GM18505 (cell line): ENCODE data around the gene FXYD5.

Experiments used
- ATAC-seq: cut with Tn5 transposase; IDR thresholded peaks from one replicate; pipeline ENCODE4 v1.9.1; 2021; ENCODE audit not compliant: unreplicated experiment
- POLR2A ChIP-seq: IDR thresholded peaks from 4 replicates; pipeline ENCODE4 v1.6.1; 2011; ENCODE audit warnings: borderline replicate concordance; ENCODE audit not compliant: insufficient read depth, insufficient read length; ENCODE audit errors: extremely low read depth

The FXYD5 gene, protein sequence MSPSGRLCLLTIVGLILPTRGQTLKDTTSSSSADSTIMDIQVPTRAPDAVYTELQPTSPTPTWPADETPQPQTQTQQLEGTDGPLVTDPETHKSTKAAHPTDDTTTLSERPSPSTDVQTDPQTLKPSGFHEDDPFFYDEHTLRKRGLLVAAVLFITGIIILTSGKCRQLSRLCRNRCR

GRCh38 chr19:35154525-35155406 lies at the start of gene FXYD5:
Gene FXYD5, plus strand, starts transcription at chr19:35154735. Its CDS starts 816 bp downstream, at chr19:35155551.
- no peak for ATAC-seq
- no peak for TF ChIP-seq POLR2A

- ATAC-seq: no peak
Measured at GRCh38 chr19:35105047-35105410, 49.5 kb upstream of the FXYD5 start.

GRCh38 chr19:35105411-35106290 lies 48.9 kb upstream of the FXYD5 start:
- no peak for TF ChIP-seq POLR2A
- no peak for ATAC-seq

More at GRCh38 chr19:35105047-35105410, 49.5 kb upstream of the FXYD5 start:
- TF ChIP-seq POLR2A: no peak

DNA sequence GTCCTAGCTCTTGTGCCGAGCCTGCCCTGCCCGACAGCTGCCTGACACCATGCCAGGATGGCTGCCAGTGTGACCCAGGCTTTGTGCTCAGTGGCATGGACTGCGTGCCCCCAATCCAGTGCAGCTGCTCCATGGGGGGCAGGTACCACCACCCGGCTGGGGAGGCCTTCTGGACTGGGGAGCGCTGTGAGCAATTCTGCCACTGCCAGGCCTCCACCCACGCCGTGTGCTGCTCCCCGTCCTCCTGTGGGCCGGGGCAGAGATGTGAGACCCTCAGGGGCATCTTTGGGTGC lies 48.3 kb upstream of the FXYD5 start:
- ATAC-seq: no peak
- TF ChIP-seq POLR2A: no peak

DNA sequence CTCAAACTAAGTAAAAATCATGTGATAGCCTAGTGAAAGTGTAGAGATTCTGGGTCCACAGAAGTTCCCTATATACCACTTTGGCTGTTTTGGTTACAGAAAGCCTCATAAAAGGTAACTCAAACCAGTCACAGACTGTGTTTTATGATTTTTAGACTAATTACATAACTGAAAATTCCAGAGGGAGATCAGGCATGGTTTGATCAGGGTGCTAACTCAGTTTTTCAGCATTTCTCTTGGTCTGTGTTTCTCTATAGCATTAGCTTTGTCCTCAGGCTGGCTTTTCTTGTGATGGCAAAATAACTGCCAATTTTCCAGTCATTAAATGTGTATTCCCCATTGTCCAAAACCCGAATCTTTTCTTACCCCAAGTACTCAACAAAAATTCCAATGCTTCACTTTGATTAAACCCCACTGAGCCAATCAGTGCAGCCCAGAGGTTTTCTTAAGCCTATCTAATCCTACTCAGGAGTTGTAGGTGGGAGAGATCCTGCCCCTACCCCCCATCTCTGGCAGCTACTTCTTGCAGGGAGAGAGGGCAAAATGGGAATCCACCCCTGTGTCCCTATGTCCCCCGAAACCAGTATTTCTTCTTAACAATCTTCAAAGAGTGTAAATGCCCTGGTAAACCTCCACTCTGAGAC lies 47.5 kb upstream of the FXYD5 start:
- no peak for ATAC-seq
- TF ChIP-seq POLR2A: no peak

DNA sequence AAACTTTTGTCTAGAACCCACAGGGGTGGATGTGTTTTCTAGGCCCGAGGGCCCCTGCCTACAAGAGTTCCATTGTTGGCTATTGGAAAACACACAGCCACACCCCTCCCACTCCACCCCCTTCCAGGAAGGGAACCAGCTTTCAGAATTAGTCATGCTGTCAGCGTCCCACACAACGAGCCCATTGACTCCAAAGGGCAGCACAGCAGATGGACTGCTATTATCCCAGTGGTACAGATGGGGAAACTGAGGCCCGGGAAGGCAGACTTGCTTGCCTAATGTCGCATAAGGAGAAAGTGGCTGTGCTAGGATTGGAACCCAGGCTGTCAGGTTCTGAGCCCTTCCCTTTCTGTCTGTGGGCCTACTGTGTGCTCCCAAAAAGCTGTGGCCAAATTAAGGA lies 47.0 kb upstream of the FXYD5 start:
- no peak for ATAC-seq
- no peak for TF ChIP-seq POLR2A

- no peak for TF ChIP-seq POLR2A
- ATAC-seq: no peak
Measured at GRCh38 chr19:35108730-35109129, 45.8 kb upstream of the FXYD5 start.

- TF ChIP-seq POLR2A: no peak
- ATAC-seq: no peak
Measured at GRCh38 chr19:35109395-35110112, 45.0 kb upstream of the FXYD5 start.

DNA sequence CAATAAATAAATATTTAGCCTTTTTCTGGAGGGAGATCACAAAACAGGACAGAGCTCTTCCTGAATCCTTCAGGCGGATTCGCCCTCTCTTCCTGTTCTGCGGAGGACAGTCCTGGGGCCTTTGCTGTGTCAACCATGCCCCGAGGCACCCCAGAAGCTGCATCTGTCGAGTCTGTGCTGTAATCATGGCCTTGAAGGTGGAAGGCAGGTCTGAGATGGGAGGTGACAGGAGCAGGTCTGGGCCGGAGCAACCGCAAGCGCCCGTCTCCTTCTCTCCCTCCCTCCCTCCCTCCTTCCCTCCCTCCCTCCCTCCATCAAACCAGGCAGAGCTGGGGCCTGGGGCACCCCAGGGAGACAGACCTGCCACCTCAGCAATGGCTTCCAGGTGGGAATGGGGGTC lies 43.6 kb upstream of the FXYD5 start:
- no peak for TF ChIP-seq POLR2A
- ATAC-seq: no peak

DNA sequence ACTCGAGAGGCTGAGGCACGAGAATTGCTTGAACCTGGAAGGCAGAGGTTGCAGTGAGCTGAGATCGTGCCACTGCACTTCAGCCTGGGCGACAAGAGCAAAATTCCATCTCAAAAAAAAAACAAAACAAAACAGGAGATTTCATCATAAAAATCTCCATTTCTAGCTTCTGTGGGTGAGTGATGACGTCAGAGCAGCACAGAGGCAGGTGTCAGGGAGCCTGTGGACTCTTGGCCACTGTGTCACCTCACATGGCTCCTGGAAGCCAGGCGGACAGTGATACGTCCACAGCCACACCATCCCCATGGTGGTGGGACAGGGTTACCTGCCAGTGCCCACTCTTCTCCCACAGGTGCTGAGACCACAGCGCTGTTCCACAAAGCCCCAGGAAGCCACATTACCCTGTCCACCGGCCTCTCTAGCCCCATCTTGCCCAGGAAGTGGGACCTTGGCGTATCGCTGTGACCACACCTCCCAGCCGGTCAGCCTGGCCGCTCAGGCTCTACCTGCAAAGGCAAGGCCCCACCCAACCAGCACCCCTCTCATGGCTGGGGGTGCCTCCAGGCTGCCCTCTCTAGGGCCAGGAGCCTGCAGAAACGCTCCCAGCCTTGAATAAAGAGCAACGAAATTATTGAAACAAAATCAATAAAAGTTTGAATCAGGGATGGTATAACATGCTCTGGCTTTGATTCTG lies 41.4 kb upstream of the FXYD5 start:
- no peak for TF ChIP-seq POLR2A
- ATAC-seq: no peak

- no peak for ATAC-seq
Measured at GRCh38 chr19:35114353-35115176, 40.0 kb upstream of the FXYD5 start.

More at GRCh38 chr19:35114353-35115176, 40.0 kb upstream of the FXYD5 start:
- TF ChIP-seq POLR2A: no peak
